Fibroblast of lung (primary cell): ENCODE measurements around the gene DYRK2.

Experiments used
- CTCF ChIP-seq, 2 donors: IDR thresholded peaks in 1 of 2; conservative IDR thresholded peaks in 1 of 2; 1 replicate in 1 of 2; 2 replicates in 1 of 2; pipeline ENCODE4 v1.5.1; 2011 to 2012; ENCODE audit warnings: low read length in 2 of 2, control low read depth in 1 of 2, inconsistent platforms in 1 of 2, low read depth in 1 of 2, mild to moderate bottlenecking in 1 of 2
- EZH2 ChIP-seq: IDR thresholded peaks from 2 replicates; pipeline ENCODE4 v1.5.1; 2012; ENCODE audit warnings: low read length, control low read depth, mild to moderate bottlenecking; ENCODE audit errors: missing control alignments

- TF ChIP-seq CTCF (conservative IDR thresholded peaks at IDR 0.05 in 1 of 2, IDR thresholded peaks at IDR 0.05 in 1 of 2; ENCODE audit: low read depth in 1 of 2, low read length in 2 of 2): no peak
- no peak for TF ChIP-seq EZH2
Measured at GRCh38 chr12:67689385-67689784, 40.8 kb downstream of the DYRK2 start.
